Ovary (tissue), 3 donors: Measurements from ENCODE around the gene FSD1.

Experiments used
- CTCF ChIP-seq, 3 donors: fragments of 450-650 bp in 2 of 3; fragments of 200-600 bp in 1 of 3; IDR thresholded peaks; one replicate each; pipeline versions ENCODE4 v1.5.1 to v1.8.0; 2016 to 2022; ENCODE audit warnings: antibody characterized with exemption in 3 of 3, mild to moderate bottlenecking in 1 of 3
- POLR2A ChIP-seq: fragments of 450-650 bp; IDR thresholded peaks from one replicate; pipeline ENCODE4 v1.6.1; 2017; ENCODE audit warnings: antibody characterized with exemption, mild to moderate bottlenecking, moderate library complexity
- donor health status: DM: no; HTN: no; CAD: no.

GRCh38 chr19:4367781-4368127 is 63.4 kb downstream of the FSD1 start:
- TF ChIP-seq POLR2A (no peak), CTCF (IDR thresholded peaks at IDR 0.05) (no peak)
